GM12873 (cell line): ENCODE results near the gene PDAP1.

Experiments used
- TF ChIP-seq, protein P1 (sequence below): IDR thresholded peaks from 2 replicates; pipeline ENCODE4 v1.5.1; 2012; ENCODE audit warnings: low read depth, mild to moderate bottlenecking, moderate library complexity, low read length, control low read depth; ENCODE audit not compliant: insufficient read depth; ENCODE audit errors: missing control alignments

Gene PDAP1

DNA sequence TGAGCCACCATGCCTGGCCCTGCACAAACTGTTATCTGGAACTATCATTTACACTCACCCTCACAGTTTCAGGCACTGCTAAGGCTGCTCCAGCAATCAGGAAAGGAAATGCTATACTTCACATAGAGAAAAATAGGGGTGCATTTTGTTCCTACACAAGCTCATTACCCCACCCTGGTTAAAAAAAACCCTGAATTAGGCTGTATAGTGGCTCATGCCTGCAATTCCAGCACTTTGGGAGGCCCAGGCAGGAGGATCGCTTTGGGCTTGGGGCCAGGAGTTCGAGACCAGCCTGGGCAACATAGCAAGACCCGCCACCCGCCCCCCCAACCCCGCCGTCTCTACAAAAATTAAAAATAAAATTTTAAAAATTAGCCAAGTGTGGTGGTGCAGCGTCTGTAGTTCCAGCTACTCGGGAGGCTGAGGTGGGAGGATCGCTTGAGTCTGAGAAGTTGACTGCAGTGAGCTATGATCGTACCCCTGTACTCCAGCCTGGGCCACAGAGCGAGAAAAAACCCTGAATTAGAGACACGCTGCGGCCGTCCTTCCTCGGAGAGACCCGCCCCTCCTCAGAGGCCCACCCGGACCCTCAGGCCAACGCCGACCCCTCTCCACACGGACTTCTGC, 29.7 kb upstream of the PDAP1 start:
- TF ChIP-seq, protein P1, sequence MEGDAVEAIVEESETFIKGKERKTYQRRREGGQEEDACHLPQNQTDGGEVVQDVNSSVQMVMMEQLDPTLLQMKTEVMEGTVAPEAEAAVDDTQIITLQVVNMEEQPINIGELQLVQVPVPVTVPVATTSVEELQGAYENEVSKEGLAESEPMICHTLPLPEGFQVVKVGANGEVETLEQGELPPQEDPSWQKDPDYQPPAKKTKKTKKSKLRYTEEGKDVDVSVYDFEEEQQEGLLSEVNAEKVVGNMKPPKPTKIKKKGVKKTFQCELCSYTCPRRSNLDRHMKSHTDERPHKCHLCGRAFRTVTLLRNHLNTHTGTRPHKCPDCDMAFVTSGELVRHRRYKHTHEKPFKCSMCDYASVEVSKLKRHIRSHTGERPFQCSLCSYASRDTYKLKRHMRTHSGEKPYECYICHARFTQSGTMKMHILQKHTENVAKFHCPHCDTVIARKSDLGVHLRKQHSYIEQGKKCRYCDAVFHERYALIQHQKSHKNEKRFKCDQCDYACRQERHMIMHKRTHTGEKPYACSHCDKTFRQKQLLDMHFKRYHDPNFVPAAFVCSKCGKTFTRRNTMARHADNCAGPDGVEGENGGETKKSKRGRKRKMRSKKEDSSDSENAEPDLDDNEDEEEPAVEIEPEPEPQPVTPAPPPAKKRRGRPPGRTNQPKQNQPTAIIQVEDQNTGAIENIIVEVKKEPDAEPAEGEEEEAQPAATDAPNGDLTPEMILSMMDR, result no peak

DNA sequence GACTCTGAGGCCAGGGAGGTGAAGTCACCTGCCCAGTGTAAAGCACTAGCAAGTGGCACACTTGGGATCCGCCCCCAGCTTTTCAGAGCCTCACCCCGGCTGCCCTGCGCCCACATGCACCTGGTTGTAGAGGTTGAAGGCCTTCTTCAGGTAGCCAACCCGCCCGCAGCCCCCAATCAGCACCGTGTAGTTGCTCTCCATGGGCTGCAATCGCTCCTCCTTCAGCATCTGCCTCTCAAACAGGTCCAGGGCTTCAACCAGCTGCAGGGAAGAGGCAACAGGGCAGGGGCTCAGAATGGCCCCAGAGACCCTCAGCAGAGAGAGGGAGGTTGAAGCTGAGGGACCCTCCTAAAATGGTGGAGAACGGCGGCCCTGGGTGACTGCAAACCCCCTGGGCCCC, 24.8 kb upstream of the PDAP1 start:
- TF ChIP-seq, protein P1, result no peak

DNA sequence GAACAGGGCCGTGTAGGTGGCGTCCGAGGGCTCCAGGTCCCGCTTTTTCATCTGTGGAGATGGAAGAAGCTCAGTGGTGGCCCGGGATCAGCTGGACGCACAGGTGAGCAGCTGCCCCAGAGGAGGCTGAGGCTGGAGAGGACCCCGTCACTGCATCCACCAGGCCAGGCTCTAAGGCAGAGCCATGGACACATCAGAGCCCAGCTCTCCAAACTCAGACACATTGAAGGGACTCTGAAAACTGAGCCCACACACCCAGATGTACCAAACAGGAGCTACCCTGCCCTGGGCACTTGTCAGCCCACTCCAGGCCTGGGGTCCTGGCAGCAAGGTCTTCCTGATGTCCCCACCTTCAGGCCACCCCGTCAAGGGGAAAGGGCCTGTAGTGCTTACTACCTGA, 21.4 kb upstream of the PDAP1 start:
- TF ChIP-seq, protein P1, result no peak

DNA sequence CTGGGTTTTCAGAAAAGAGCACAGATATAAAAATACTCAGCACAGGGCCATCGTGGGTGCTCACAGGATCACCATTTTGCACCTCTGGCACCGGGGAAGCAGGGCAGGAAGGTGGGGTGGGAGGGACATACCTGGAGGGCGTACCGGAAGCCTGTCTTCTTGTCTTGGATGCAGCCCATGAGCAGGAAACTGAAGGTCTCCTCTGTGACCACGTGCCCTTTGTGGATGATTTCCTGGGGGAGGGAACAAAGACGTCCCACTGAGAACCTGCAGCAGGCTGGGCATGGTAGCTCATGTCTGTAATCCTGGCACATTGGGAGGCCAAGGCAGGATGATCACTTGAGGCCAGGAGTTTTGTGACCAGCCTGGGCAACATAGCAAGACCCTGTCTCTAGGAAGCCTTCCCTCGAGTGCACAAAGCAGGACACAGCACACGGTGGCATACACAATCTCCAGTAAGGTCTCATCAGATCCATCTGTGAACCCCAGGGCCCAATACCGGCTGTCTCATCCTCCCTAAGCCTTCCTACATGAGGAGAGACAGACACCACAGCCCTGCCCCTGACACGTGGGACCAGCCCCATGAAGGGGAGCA, 20.7 kb upstream of the PDAP1 start:
- TF ChIP-seq, protein P1, result no peak

DNA sequence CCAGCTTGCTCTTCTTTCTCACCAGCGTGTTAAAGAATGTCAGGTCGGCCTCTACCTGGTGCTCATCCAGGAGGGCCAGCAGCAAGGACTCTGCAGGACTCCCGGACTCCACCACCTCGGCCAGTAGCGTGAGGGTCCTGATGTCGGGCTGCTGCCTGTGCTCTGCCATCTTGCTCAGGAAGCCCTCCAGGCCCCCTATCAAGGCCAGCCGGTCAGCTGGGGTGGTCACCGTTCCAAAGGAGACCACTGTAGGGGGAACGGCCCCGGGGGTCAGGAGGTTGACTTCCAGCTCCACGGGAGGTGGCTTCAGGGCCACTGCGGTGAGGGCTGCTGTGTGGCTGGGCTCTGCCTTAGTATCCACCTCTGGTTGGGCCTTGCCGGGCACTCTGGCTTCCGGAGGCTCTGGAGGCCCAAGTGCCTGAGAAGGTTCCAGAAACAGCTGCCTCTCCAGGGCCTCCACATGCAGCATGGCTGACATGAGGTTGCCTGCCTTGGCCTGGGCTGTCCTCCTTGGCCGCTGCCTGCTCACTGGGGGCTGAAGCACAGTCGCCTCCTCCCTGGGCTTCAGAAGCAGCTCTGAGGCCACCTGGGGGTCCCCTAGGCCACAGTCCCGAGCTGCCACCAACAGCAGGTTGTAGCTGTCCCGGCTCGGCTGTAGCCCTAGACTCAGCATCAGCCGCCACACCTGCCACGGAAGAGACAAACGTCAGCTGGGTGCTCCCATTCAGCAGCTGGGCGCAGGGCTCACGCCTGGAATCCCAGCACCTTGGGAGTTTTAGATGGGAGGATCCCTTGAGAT, 16.7 kb upstream of the PDAP1 start:
- TF ChIP-seq, protein P1, result no peak

DNA sequence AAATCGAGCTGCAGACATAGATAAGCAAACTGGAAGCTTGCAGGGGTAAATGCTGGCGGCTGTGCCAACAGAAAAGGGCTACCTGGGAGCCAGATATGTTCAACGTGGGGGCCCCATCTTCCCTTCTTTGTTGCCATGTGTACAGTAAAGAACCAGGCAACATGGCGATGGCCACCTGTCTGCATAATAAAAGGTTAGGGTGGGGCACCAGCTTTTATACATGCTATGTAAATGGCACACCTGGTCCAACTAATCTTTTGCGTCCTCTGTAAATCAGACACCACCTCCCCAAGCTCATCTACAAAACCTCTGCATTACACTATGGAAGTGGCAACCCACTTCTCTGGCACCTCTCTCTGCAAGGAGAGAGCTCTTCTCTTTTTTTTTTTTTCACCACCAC, 14.2 kb upstream of the PDAP1 start:
- TF ChIP-seq, protein P1, result no peak

DNA sequence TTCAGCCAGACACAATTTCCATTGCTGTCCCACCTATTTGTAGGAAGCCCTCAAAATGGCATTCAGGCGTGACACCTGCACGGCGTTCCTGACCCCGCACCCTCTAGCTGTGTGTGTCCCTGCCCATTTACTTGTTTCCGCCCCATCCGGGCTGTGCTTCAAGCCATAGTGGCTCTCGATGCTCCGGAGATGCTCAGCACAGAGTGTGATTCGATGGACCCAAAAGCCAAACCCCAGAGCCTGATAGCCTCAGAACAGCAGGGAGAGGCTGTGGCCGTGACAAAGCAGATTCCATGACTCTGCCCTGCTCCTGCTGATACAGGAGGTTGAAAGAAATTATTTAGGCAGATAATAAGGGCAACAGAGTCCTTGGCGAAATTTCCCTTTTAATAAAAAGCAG, 13.8 kb upstream of the PDAP1 start:
- TF ChIP-seq, protein P1, result no peak
